ENCODE data around the gene SCG5. TPM values are rescaled to one million over a fixed set of nuclear protein-coding genes. Genes with fewer than 3 reads are reported as not detected.

Gene SCG5
- polyA plus RNA-seq, 1 donor (not counting 4 experiments of a cell fraction or from before 2014, with no cell fraction given), result 15.8 TPM

GRCh38 chr15:32677238-32677750 lies 35.8 kb downstream of the SCG5 start:
- DNase-seq (ENCODE audit: low read depth, low spot score) (no peak), FAIRE-seq (no peak)
- TF ChIP-seq EZH2 (IDR thresholded peaks at IDR 0.05; ENCODE audit: low read length), result no peak
- TF ChIP-seq CTCF (optimal IDR thresholded peaks at IDR 0.05 in 1 of 3, IDR thresholded peaks at IDR 0.05 in 1 of 3, conservative IDR thresholded peaks at IDR 0.05 in 1 of 3; ENCODE audit: extremely low read depth in 1 of 3, insufficient read depth in 2 of 3, low read length in 3 of 3), result no peak
- no peaks in the 10 kb centered on the region for H4K20me1 ChIP-seq (ENCODE audit: control insufficient read depth, extremely low read depth, insufficient read depth, low read length)
- H3K9me1 ChIP-seq (ENCODE audit: control insufficient read depth, extremely low read depth, insufficient read depth, low read length), result no peaks in the 10 kb centered on the region
- H3K4me3 ChIP-seq (ENCODE audit: control insufficient read depth in 2 of 3, extremely low read depth in 1 of 3, insufficient read depth in 2 of 3, low read depth in 1 of 3, low read length in 3 of 3), result no peak overlapping the region
- no peaks in the 10 kb centered on the region for H3K9me3 ChIP-seq (ENCODE audit: control insufficient read depth, low read depth, low read length)
- no peaks in the 10 kb centered on the region for H3K36me3 ChIP-seq (ENCODE audit: control insufficient read depth in 2 of 2, extremely low read depth in 1 of 2, insufficient read depth in 2 of 2, low read length in 2 of 2)
- no peaks in the 10 kb centered on the region for H3K27me3 ChIP-seq (ENCODE audit: control insufficient read depth, extremely low read depth, insufficient read depth, low read length)
- H3K9ac ChIP-seq (ENCODE audit: control insufficient read depth, extremely low read depth, insufficient read depth, low read length), result no peak overlapping the region
- H3K4me2 ChIP-seq (ENCODE audit: control insufficient read depth, extremely low read depth, insufficient read depth, low read depth, low read length), result no peak overlapping the region
- no peak overlapping the region for H2AFZ ChIP-seq (ENCODE audit: control insufficient read depth, low read length)
- no peaks in the 10 kb centered on the region for H3K79me2 ChIP-seq (ENCODE audit: control insufficient read depth, insufficient read depth, low read length)
- dilution Hi-C loops (cut with MboI; ENCODE audit: extremely low pct_ligation_motif_present, low sequenced_read_pairs), result no loop called here
- peaks cover 11% of the 10 kb centered on the region for H3K4me1 ChIP-seq (ENCODE audit: control insufficient read depth, extremely low read depth, insufficient read depth, low read length)
- H3K27ac ChIP-seq (ENCODE audit: control insufficient read depth, insufficient read depth, low read length), result no peak overlapping the region

- Histone ChIP-seq H3K9me1 (ENCODE audit: control insufficient read depth, extremely low read depth, insufficient read depth, low read length) (no peaks in the 10 kb centered on the region), H3K27ac (ENCODE audit: control insufficient read depth, insufficient read depth, low read length) (no peak overlapping the region), H3K79me2 (ENCODE audit: control insufficient read depth, insufficient read depth, low read length) (no peaks in the 10 kb centered on the region), H3K4me1 (ENCODE audit: control insufficient read depth, extremely low read depth, insufficient read depth, low read length) (peaks cover 31% of the 10 kb centered on the region), H3K9me3 (ENCODE audit: control insufficient read depth, low read depth, low read length) (no peaks in the 10 kb centered on the region), H2AFZ (ENCODE audit: control insufficient read depth, low read length) (no peak overlapping the region), H3K27me3 (ENCODE audit: control insufficient read depth, extremely low read depth, insufficient read depth, low read length) (no peaks in the 10 kb centered on the region), H4K20me1 (ENCODE audit: control insufficient read depth, extremely low read depth, insufficient read depth, low read length) (no peaks in the 10 kb centered on the region), H3K36me3 (ENCODE audit: control insufficient read depth in 2 of 2, extremely low read depth in 1 of 2, insufficient read depth in 2 of 2, low read length in 2 of 2) (no peaks in the 10 kb centered on the region), H3K4me3 (ENCODE audit: control insufficient read depth in 2 of 3, extremely low read depth in 1 of 3, insufficient read depth in 2 of 3, low read depth in 1 of 3, low read length in 3 of 3) (no peak overlapping the region), H3K9ac (ENCODE audit: control insufficient read depth, extremely low read depth, insufficient read depth, low read length) (no peak overlapping the region), H3K4me2 (ENCODE audit: control insufficient read depth, extremely low read depth, insufficient read depth, low read depth, low read length) (no peak overlapping the region)
- FAIRE-seq (no peak), DNase-seq (ENCODE audit: low read depth, low spot score) (no peak)
- dilution Hi-C loops (cut with MboI; ENCODE audit: extremely low pct_ligation_motif_present, low sequenced_read_pairs), result no loop called here
- TF ChIP-seq EZH2 (IDR thresholded peaks at IDR 0.05; ENCODE audit: low read length) (no peak), CTCF (optimal IDR thresholded peaks at IDR 0.05 in 1 of 3, IDR thresholded peaks at IDR 0.05 in 1 of 3, conservative IDR thresholded peaks at IDR 0.05 in 1 of 3; ENCODE audit: extremely low read depth in 1 of 3, insufficient read depth in 2 of 3, low read length in 3 of 3) (no peak)
Measured at GRCh38 chr15:32679298-32679690, 37.8 kb downstream of the SCG5 start.
